Psoas muscle (tissue), 8 donors: ENCODE data around the gene CHD9. TPM values are rescaled to one million over a fixed set of nuclear protein-coding genes. Genes with fewer than 3 reads are reported as not detected.
A peak's percentile ranks its signal among the peaks of the same experiment; 100 is the strongest.

Source experiments
- ATAC-seq, 4 donors: fragments of 200-7000 bp; cut with Tn5 transposase; one replicate each; pipeline ENCODE4 v1.9.1; 2020; ENCODE audit warnings: moderate library complexity in 3 of 4, mild to moderate bottlenecking in 2 of 4
- DNase-seq, 2 donors: peaks; one replicate each; pipeline ENCODE4 v3.0.0-alpha.2; 2020
- H3K27ac ChIP-seq: fragments of 200-600 bp; one replicate; pipeline ENCODE4 v1.8.0; 2022
- H3K27me3 ChIP-seq, 3 donors: fragments of 200-600 bp in 1 of 3; one replicate each; pipeline versions ENCODE4 v1.6.1 to v1.8.0; 2013 to 2022; ENCODE audit warnings: low read length in 2 of 3, mild to moderate bottlenecking in 2 of 3, moderate library complexity in 1 of 3; ENCODE audit not compliant: insufficient read depth in 3 of 3
- H3K36me3 ChIP-seq, 2 donors: fragments of 200-600 bp in 1 of 2; one replicate each; pipeline versions ENCODE4 v1.6.1 to v1.8.0; 2013 to 2022; ENCODE audit warnings: low read depth in 1 of 2, mild to moderate bottlenecking in 1 of 2, moderate library complexity in 1 of 2; ENCODE audit not compliant: insufficient read depth in 1 of 2
- H3K4me1 ChIP-seq: fragments of 200-600 bp; one replicate; pipeline ENCODE4 v1.8.0; 2022
- H3K4me3 ChIP-seq: fragments of 200-600 bp; one replicate; pipeline ENCODE4 v1.8.0; 2022; ENCODE audit warnings: mild to moderate bottlenecking
- H3K9me3 ChIP-seq: fragments of 200-600 bp; one replicate; pipeline ENCODE4 v1.8.0; 2022
- CTCF ChIP-seq: fragments of 200-600 bp; IDR thresholded peaks from one replicate; pipeline ENCODE4 v1.8.0; 2022; ENCODE audit warnings: antibody characterized with exemption
- WGBS, 3 donors: extraction: QIAGEN DNeasy Blood & Tissue Kit; methylation state at CpG; one replicate each; pipeline versions ENCODE4 v1.1.6 to v1.1.7; 2013; 5-methylcytosine and 5-hydroxymethylcytosine counted together
- intact Hi-C, 2 donors: fragments of 100-400 bp; cut with DNase I; formaldehyde crosslinking; loops; one replicate each; pipeline versions ENCODE4 v1.11.0 to v1.14.2; 2022
- polyA plus RNA-seq, 3 donors: library from polyadenylated mRNA; stranded (reverse); fragments of 200-250 nt; gene quantifications; one replicate each; pipeline ENCODE4 v1.2.3, GENCODE V29; 2013
- total RNA-seq, 4 donors: library from RNA; stranded (reverse); fragmentation: NEBNext Ultra II Directional in 2 of 4; extraction: Animal tissue kit (Norgen Biotek cat#: 25700) in 2 of 4; gene quantifications; one replicate each; pipeline versions ENCODE4 v1.2.1 to v1.2.4, GENCODE V29; 2021 to 2023
- donor health status: healthy with polysubstance abuse.
- donor health status: DM: no; HTN: no; CAD: no; lungs with moderate emphysema.
- donor health status: Bipolar disorder and iron deficiency.
- donor health status: healthy.
- donor health status: DM: yes; HTN: yes; CAD: no.
- donor health status: DM: no; HTN: no; CAD: no.
- donor health status: DM: no; HTN: no; CAD: no.
- donor health status: DM: yes; HTN: yes; CAD: no.

Gene CHD9
- total and polyA plus RNA-seq, 7 donors = 5.8 to 47.9 (median 36.4) TPM

- Histone ChIP-seq H3K36me3 (no peaks in the 10 kb centered on the region), H3K27me3 (peaks cover 0 to 6% (median 0%) of the 10 kb centered on the region in 3 donors), H3K4me1 (no peaks in the 10 kb centered on the region), H3K4me3 (no peak overlapping the region), H3K27ac (no peak overlapping the region), H3K9me3 (no peaks in the 10 kb centered on the region)
- no peak for ATAC-seq
- no peak for TF ChIP-seq CTCF
- DNase-seq = no peak
- intact Hi-C loops = no loop called here
- 85 to 93% (median 86%) methylated on average over 2 of the region's 2 CpGs for WGBS, 3 donors
These were observed 35.9 kb upstream of the CHD9 start for GRCh38 chr16:53018834-53019416.

GRCh38 chr16:53022374-53022773 lies 32.4 kb upstream of the CHD9 start:
- H3K36me3 ChIP-seq = no peaks in the 10 kb centered on the region
- peak; percentile 40 for TF ChIP-seq CTCF
- no peak overlapping the region for H3K4me3 ChIP-seq
- WGBS, 3 donors = 8% methylated on average over 5 of the region's 5 CpGs
- no peaks in the 10 kb centered on the region for H3K27me3 ChIP-seq
- H3K4me1 ChIP-seq = no peaks in the 10 kb centered on the region
- ATAC-seq = peak in 1 of 4 donors; percentile 37
- no peaks in the 10 kb centered on the region for H3K9me3 ChIP-seq
- intact Hi-C loops = loop anchor here in 1 of 2 donors (10.0 kb wide), 1 partner anchor 828 kb away; no protein-coding TSS in a partner anchor
- no peak for DNase-seq
- no peak overlapping the region for H3K27ac ChIP-seq

GRCh38 chr16:53024045-53024444 lies 30.7 kb upstream of the CHD9 start:
- Histone ChIP-seq H3K27ac (no peak overlapping the region), H3K4me1 (no peaks in the 10 kb centered on the region), H3K36me3 (no peaks in the 10 kb centered on the region), H3K4me3 (no peak overlapping the region), H3K27me3 (no peaks in the 10 kb centered on the region), H3K9me3 (no peaks in the 10 kb centered on the region)
- DNase-seq (no peak), ATAC-seq (no peak)
- TF ChIP-seq CTCF = no peak
- 96 to 98% (median 96%) methylated on average over 4 of the region's 4 CpGs for WGBS, 3 donors
- intact Hi-C loops = loop anchor here in 1 of 2 donors (10.0 kb wide), 1 partner anchor 829 kb away; no protein-coding TSS in a partner anchor

- no peak for ATAC-seq
- intact Hi-C loops = loop anchor here in 1 of 2 donors (10.0 kb wide), 1 partner anchor 835 kb away; no protein-coding TSS in a partner anchor
- no peak for TF ChIP-seq CTCF
These were observed 24.8 kb upstream of the CHD9 start for GRCh38 chr16:53029971-53030370.

More at GRCh38 chr16:53029971-53030370, 24.8 kb upstream of the CHD9 start:
- Histone ChIP-seq H3K4me3 (no peak overlapping the region), H3K4me1 (no peaks in the 10 kb centered on the region), H3K9me3 (no peaks in the 10 kb centered on the region), H3K27ac (no peak overlapping the region), H3K36me3 (no peaks in the 10 kb centered on the region), H3K27me3 (no peaks in the 10 kb centered on the region)
- no peak for DNase-seq
- WGBS, 3 donors = 70 to 74% (median 73%) methylated on average over 3 of the region's 3 CpGs
